Fibroblast of skin of left biceps (primary cell): ENCODE results near the gene YPEL2.
"Not testable (repeated sequence)": the region's sequence is repeated elsewhere in the genome, so short reads cannot be mapped to it uniquely, and the experiment has no call there.

ENCODE experiments used
- DNase-seq, 2 experiments: peaks; one replicate each; pipeline ENCODE4 v3.0.0-alpha.2; 2013; ENCODE audit warnings: low read depth in 2 of 2

The YPEL2 gene

GRCh38 chr17:59404471-59404870 is 73.0 kb downstream of the YPEL2 start:
- no peak for DNase-seq

- DNase-seq: no peak
These were observed 74.7 kb downstream of the YPEL2 start for GRCh38 chr17:59405944-59406705.

GRCh38 chr17:59406808-59407381 is 75.4 kb downstream of the YPEL2 start:
- DNase-seq: no peak

- no peak for DNase-seq
These were observed 78.0 kb downstream of the YPEL2 start for GRCh38 chr17:59409336-59410048.

GRCh38 chr17:59410049-59410437 is 78.6 kb downstream of the YPEL2 start:
- DNase-seq: no peak

GRCh38 chr17:59412431-59412830 is 81.0 kb downstream of the YPEL2 start:
- not testable (repeated sequence) for DNase-seq

- DNase-seq: no peak
These were observed 81.7 kb downstream of the YPEL2 start for GRCh38 chr17:59413014-59413766.

GRCh38 chr17:59415397-59415796 is 83.9 kb downstream of the YPEL2 start:
- no peak for DNase-seq

- no peak for DNase-seq
These were observed 84.7 kb downstream of the YPEL2 start for GRCh38 chr17:59416184-59416583.

- no peak for DNase-seq
These were observed 86.0 kb downstream of the YPEL2 start for GRCh38 chr17:59417452-59417851.

- no peak for DNase-seq
These were observed 87.3 kb downstream of the YPEL2 start for GRCh38 chr17:59418732-59419166.

- DNase-seq: no peak
These were observed 89.4 kb downstream of the YPEL2 start for GRCh38 chr17:59420901-59421300.

GRCh38 chr17:59421722-59422121 is 90.3 kb downstream of the YPEL2 start:
- no peak for DNase-seq

GRCh38 chr17:59423137-59423724 is 91.8 kb downstream of the YPEL2 start:
- peak; percentile 56 to 70 for DNase-seq

GRCh38 chr17:59423903-59424302 is 92.4 kb downstream of the YPEL2 start:
- DNase-seq: no peak

- no peak for DNase-seq
These were observed 92.9 kb downstream of the YPEL2 start for GRCh38 chr17:59424331-59424730.

- DNase-seq: no peak
These were observed 93.9 kb downstream of the YPEL2 start for GRCh38 chr17:59425085-59425931.

GRCh38 chr17:59426031-59426430 is 94.6 kb downstream of the YPEL2 start:
- DNase-seq: no peak

- no peak for DNase-seq
These were observed 96.0 kb downstream of the YPEL2 start for GRCh38 chr17:59427425-59427921.

GRCh38 chr17:59427996-59428395 is 96.5 kb downstream of the YPEL2 start:
- no peak for DNase-seq
